IMR-90 (cell line): ENCODE data around the gene KCMF1. TPM values are rescaled to one million over a fixed set of nuclear protein-coding genes. Genes with fewer than 3 reads are reported as not detected.

Experiments used
- ATAC-seq: fragments of 200-7000 bp; cut with Tn5 transposase; 2 replicates; pipeline ENCODE4 v1.9.1; 2020; ENCODE audit warnings: low read depth, mild to moderate bottlenecking, moderate library complexity
- BruUV-seq: library from RNA; stranded (reverse); fragments of 400-500 nt; replicated peaks from 2 replicates; lab custom pipeline; 2021; lab: Mats Ljungman, UMichigan
- CTCF ChIA-PET: fragments of 300-600 bp; formaldehyde crosslinking; extraction: SDS; loops from one replicate; lab custom pipeline; 2021; ENCODE audit warnings: antibody characterized with exemption; lab: Yijun Ruan, JAX
- POLR2A ChIA-PET: fragments of 300-600 bp; sonication (Branson Sonifier 250); formaldehyde crosslinking; loops from one replicate; lab custom pipeline; 2022; ENCODE audit warnings: antibody characterized with exemption; ENCODE audit not compliant: unreplicated experiment; lab: Charles Lee
- DNase-seq: peaks from one replicate; pipeline ENCODE4 v3.0.0; 2013
- H2AFZ ChIP-seq: replicated peaks from 2 replicates; pipeline ENCODE3; 2013; ENCODE audit warnings: low read length, mild to moderate bottlenecking; ENCODE audit not compliant: poor library complexity
- H2AK5ac ChIP-seq: 2 replicates; pipeline ENCODE4 v1.6.1; 2013; ENCODE audit warnings: low read depth, low read length, inconsistent platforms
- H2AK9ac ChIP-seq: replicated peaks from 2 replicates; pipeline ENCODE3; 2013; ENCODE audit warnings: mild to moderate bottlenecking, low read depth, low read length, moderate library complexity; ENCODE audit not compliant: poor library complexity
- H2BK120ac ChIP-seq: 2 replicates; pipeline ENCODE4 v1.6.1; 2013; ENCODE audit warnings: low read depth, low read length, inconsistent platforms
- H2BK15ac ChIP-seq: 3 replicates; pipeline ENCODE4 v1.6.1; 2013; ENCODE audit warnings: low read depth, low read length, inconsistent platforms
- H2BK20ac ChIP-seq: 2 replicates; pipeline ENCODE4 v1.6.1; 2013; ENCODE audit warnings: low read depth, mild to moderate bottlenecking, inconsistent platforms, low read length, moderate library complexity
- H2BK5ac ChIP-seq: 2 replicates; pipeline ENCODE4 v1.6.1; 2013; ENCODE audit warnings: mild to moderate bottlenecking, low read depth, low read length, inconsistent platforms; ENCODE audit not compliant: poor library complexity, severe bottlenecking
- H3K14ac ChIP-seq: replicated peaks from 2 replicates; pipeline ENCODE4 v1.6.1; 2013; ENCODE audit warnings: low read depth, low read length, inconsistent platforms
- H3K18ac ChIP-seq: 2 replicates; pipeline ENCODE4 v1.6.1; 2013; ENCODE audit warnings: low read depth, low read length, control low read depth
- H3K23ac ChIP-seq: 2 replicates; pipeline ENCODE4 v1.6.1; 2013; ENCODE audit warnings: low read depth, low read length, inconsistent platforms
- H3K27ac ChIP-seq: 2 replicates; pipeline ENCODE4 v1.5.1; 2013; ENCODE audit warnings: mild to moderate bottlenecking, control low read depth, low read length; ENCODE audit not compliant: insufficient read depth
- H3K27me3 ChIP-seq: 2 replicates; pipeline ENCODE4 v1.6.1; 2013; ENCODE audit warnings: low read length; ENCODE audit not compliant: control insufficient read depth, insufficient read depth
- H3K36me3 ChIP-seq: 2 replicates; pipeline ENCODE4 v1.6.1; 2013; ENCODE audit warnings: low read length, mixed read lengths; ENCODE audit not compliant: control insufficient read depth, insufficient read depth
- H3K4ac ChIP-seq: 2 replicates; pipeline ENCODE4 v1.6.1; 2013; ENCODE audit warnings: low read depth, low read length, inconsistent platforms
- H3K4me1 ChIP-seq: 2 replicates; pipeline ENCODE4 v1.6.1; 2013; ENCODE audit warnings: low read length, mixed read lengths; ENCODE audit not compliant: control insufficient read depth, insufficient read depth
- H3K4me2 ChIP-seq: 2 replicates; pipeline ENCODE4 v1.6.1; 2013; ENCODE audit warnings: low read depth, mild to moderate bottlenecking, control low read depth, low read length, moderate library complexity
- H3K4me3 ChIP-seq: 2 replicates; pipeline ENCODE4 v1.5.1; 2013; ENCODE audit warnings: low read depth, mild to moderate bottlenecking, control low read depth, low read length, moderate library complexity; ENCODE audit not compliant: insufficient read depth
- H3K56ac ChIP-seq: 2 replicates; pipeline ENCODE4 v1.6.1; 2013; ENCODE audit warnings: low read length, inconsistent platforms; ENCODE audit not compliant: insufficient read depth; ENCODE audit errors: extremely low read depth
- H3K79me1 ChIP-seq, 2 experiments: 2 replicates each; pipeline ENCODE4 v1.6.1; 2013; ENCODE audit warnings: low read length in 2 of 2, inconsistent platforms in 1 of 2, low read depth in 1 of 2
- H3K9ac ChIP-seq: 2 replicates; pipeline ENCODE4 v1.6.1; 2013; ENCODE audit warnings: low read depth, low read length, control low read depth
- H3K9me1 ChIP-seq: 2 replicates; pipeline ENCODE4 v1.6.1; 2013; ENCODE audit warnings: low read length, inconsistent platforms; ENCODE audit not compliant: insufficient read depth
- H3K9me3 ChIP-seq: 2 replicates; pipeline ENCODE4 v1.6.1; 2013; ENCODE audit warnings: low read length; ENCODE audit not compliant: control insufficient read depth, insufficient read depth
- H4K20me1 ChIP-seq: 2 replicates; pipeline ENCODE4 v1.6.1; 2013; ENCODE audit warnings: low read length, inconsistent platforms; ENCODE audit not compliant: insufficient read depth
- H4K5ac ChIP-seq: 2 replicates; pipeline ENCODE4 v1.6.1; 2013; ENCODE audit warnings: mild to moderate bottlenecking, low read depth, low read length, control low read depth
- H4K8ac ChIP-seq, 2 experiments: 2 replicates each; pipeline ENCODE4 v1.6.1; 2013; ENCODE audit warnings: low read depth in 2 of 2, low read length in 2 of 2, control low read depth in 1 of 2, inconsistent platforms in 1 of 2
- H4K91ac ChIP-seq: 2 replicates; pipeline ENCODE4 v1.6.1; 2013; ENCODE audit warnings: low read depth, low read length, inconsistent platforms; ENCODE audit not compliant: insufficient read depth
- BHLHE40 ChIP-seq: fragments of 150-350 bp; IDR thresholded peaks from 2 replicates; pipeline ENCODE4 v1.6.1; 2016; ENCODE audit warnings: mild to moderate bottlenecking, low read depth, low read length
- CEBPB ChIP-seq: IDR thresholded peaks from 2 replicates; pipeline ENCODE4 v1.6.1; 2012; ENCODE audit warnings: low read depth, low read length, improper control_type of control experiment
- NFE2L2 ChIP-seq: fragments of 150-350 bp; IDR thresholded peaks from 2 replicates; pipeline ENCODE4 v1.6.1; 2016; ENCODE audit warnings: low read depth, mild to moderate bottlenecking, low read length
- POLR2A ChIP-seq: IDR thresholded peaks from 2 replicates; pipeline ENCODE4 v1.6.1; 2012; ENCODE audit warnings: mild to moderate bottlenecking, low read depth, low read length
- RAD21 ChIP-seq: IDR thresholded peaks from 2 replicates; pipeline ENCODE4 v1.6.1; 2012; ENCODE audit warnings: low read length, improper control_type of control experiment
- RCOR1 ChIP-seq: IDR thresholded peaks from 2 replicates; pipeline ENCODE4 v1.6.1; 2012; ENCODE audit warnings: mild to moderate bottlenecking, low read length, improper control_type of control experiment; ENCODE audit not compliant: insufficient replicate concordance
- RFX5 ChIP-seq: IDR thresholded peaks from 2 replicates; pipeline ENCODE4 v1.8.0; 2012; ENCODE audit warnings: low read depth, mild to moderate bottlenecking, low read length, moderate library complexity
- WGBS, 2 experiments: methylation state at CpG; one replicate each; pipeline versions ENCODE4 v1.1.5 to v1.1.7; 2013; ENCODE audit warnings: missing lambda C conversion rate in 2 of 2; ENCODE audit not compliant: insufficient read length in 1 of 2; ENCODE audit errors: extremely low coverage in 2 of 2; 5-methylcytosine and 5-hydroxymethylcytosine counted together
- dilution Hi-C: fragments of 300-500 bp; cut with HindIII; formaldehyde crosslinking; loops from one replicate; pipeline ENCODE4 v1.14.3; 2018; ENCODE audit warnings: low sequenced_read_pairs; ENCODE audit not compliant: unreplicated experiment
- in situ Hi-C: fragments of 300-500 bp; cut with MboI; formaldehyde crosslinking; loops from 3 replicates; pipeline ENCODE4 v1.14.3; 2019; ENCODE audit warnings: low sequenced_read_pairs, inconsistent platforms, mixed read lengths
- intact Hi-C: fragments of 100-400 bp; cut with micrococcal nuclease; formaldehyde crosslinking; loops from 2 replicates; pipeline ENCODE4 v1.10.0; 2022
- polyA plus RNA-seq, 3 experiments: library from polyadenylated mRNA; depleted of rRNA; stranded (reverse); fragments of >200 nt; gene quantifications; 2 replicates each; pipeline ENCODE4 v1.2.3, GENCODE V29; 2012; ENCODE audit warnings: low replicate concordance in 1 of 3
- total RNA-seq: library from RNA; depleted of rRNA; stranded (reverse); fragments of >200 nt; gene quantifications from 2 replicates; pipeline ENCODE4 v1.2.3, GENCODE V29; 2012

KCMF1 gene
- total and polyA plus RNA-seq, 2 of the 4 experiments (the other 2 are of a cell fraction): 49.9 to 108 TPM

DNA sequence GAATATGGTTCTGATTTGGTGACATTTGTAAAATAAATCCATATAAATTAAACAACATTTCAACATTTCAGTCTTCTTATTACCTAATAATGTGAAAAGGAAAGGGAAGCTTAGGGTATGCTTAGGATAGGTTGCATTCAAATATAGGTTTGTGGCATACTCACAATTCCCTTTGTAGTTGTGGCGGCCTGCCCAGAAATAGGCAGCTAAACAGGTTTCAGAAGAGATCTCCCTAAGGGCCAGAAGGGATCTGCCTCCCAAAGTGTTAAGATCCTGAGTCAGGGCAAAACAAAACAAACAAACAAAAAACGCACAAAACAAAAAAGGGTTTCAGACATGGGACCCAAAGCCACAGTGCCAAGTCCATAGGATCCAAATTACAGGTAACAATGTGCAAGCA, 120.9 kb downstream of the KCMF1 start:
- dilution Hi-C loops: no loop called here
- intact Hi-C loops: no loop called here
- H3K14ac ChIP-seq: no peak overlapping the region
- H4K20me1 ChIP-seq: no peaks in the 10 kb centered on the region
- 33% methylated on average over 1 of the region's 2 CpGs; no CpG with 5 or more reads in 1 of the 2 experiments for WGBS, 2 experiments
- no peaks in the 10 kb centered on the region for H3K9me1 ChIP-seq
- no peak overlapping the region for H3K4me2 ChIP-seq
- no peak overlapping the region for H3K18ac ChIP-seq
- H3K23ac ChIP-seq: no peak overlapping the region
- H4K5ac ChIP-seq: no peak overlapping the region
- no peak overlapping the region for H2BK15ac ChIP-seq
- no peak overlapping the region for H2AK5ac ChIP-seq
- H4K8ac ChIP-seq: no peak overlapping the region
- no peaks in the 10 kb centered on the region for H3K4me1 ChIP-seq
- H3K56ac ChIP-seq: no peak overlapping the region
- ChIA-PET CTCF (no interaction called here), POLR2A (no interaction called here)
- H3K4me3 ChIP-seq: no peak overlapping the region
- DNase-seq (no peak), ATAC-seq (no peak)
- no peak overlapping the region for H2BK5ac ChIP-seq
- H3K36me3 ChIP-seq: no peaks in the 10 kb centered on the region
- peaks cover 10% of the 10 kb centered on the region for H3K9me3 ChIP-seq
- no peak overlapping the region for H4K91ac ChIP-seq
- no peak overlapping the region for H3K27ac ChIP-seq
- no peak overlapping the region for H3K9ac ChIP-seq
- no peak overlapping the region for H2BK20ac ChIP-seq
- peaks cover 39% of the 10 kb centered on the region for H3K27me3 ChIP-seq
- no TSS peak for BruUV-seq
- TF ChIP-seq BHLHE40: no peak
- no peak for TF ChIP-seq RFX5
- no peak for TF ChIP-seq CEBPB
- no peak for TF ChIP-seq RCOR1
- no peak for TF ChIP-seq NFE2L2
- TF ChIP-seq POLR2A: no peak
- TF ChIP-seq RAD21: no peak
- no peak overlapping the region for H2BK120ac ChIP-seq
- in situ Hi-C loops: no loop called here
- H3K79me1 ChIP-seq: no peaks in the 10 kb centered on the region
- no peak overlapping the region for H3K4ac ChIP-seq
- no peak overlapping the region for H2AFZ ChIP-seq
- H2AK9ac ChIP-seq: no peak overlapping the region
